Endothelial cell of umbilical vein (primary cell): Measurements from ENCODE around the gene PMFBP1. TPM values are rescaled to one million over a fixed set of nuclear protein-coding genes. Genes with fewer than 3 reads are reported as not detected.

ENCODE experiments used
- BruUV-seq: library from RNA; stranded (reverse); fragments of 400-500 nt; replicated peaks from 2 replicates; lab custom pipeline; 2021; lab: Mats Ljungman, UMichigan
- CTCF ChIA-PET: fragments of 300-600, 350-600 bp; sonication (Branson Sonifier 250); formaldehyde crosslinking; loops from one replicate; lab custom pipeline; 2021; ENCODE audit warnings: antibody characterized with exemption, inconsistent platforms; lab: Charles Lee
- POLR2A ChIA-PET: fragments of 300-600, 350-600 bp; sonication (Branson Sonifier 250); formaldehyde crosslinking; loops from one replicate; lab custom pipeline; 2021; ENCODE audit warnings: antibody characterized with exemption, inconsistent platforms; lab: Charles Lee
- DNase-seq: peaks from one replicate; pipeline ENCODE4 v3.0.0-alpha.2; 2011; ENCODE audit warnings: low read depth, low spot score
- FAIRE-seq: peaks from 2 replicates; lab custom pipeline; 2011; peaks lifted over from hg19 to GRCh38; lab: Jason Lieb, UNC
- H2AFZ ChIP-seq: 2 replicates; pipeline ENCODE4 v1.6.0; 2012; ENCODE audit warnings: low read depth, low read length, control low read depth, inconsistent platforms
- H3K27ac ChIP-seq: 2 replicates; pipeline ENCODE4 v1.5.1; 2011; ENCODE audit warnings: low read depth, mild to moderate bottlenecking, control low read depth, low read length, moderate library complexity; ENCODE audit not compliant: insufficient read depth
- H3K27me3 ChIP-seq, 2 experiments: 2 replicates each; pipeline versions ENCODE4 v1.6.0 to v1.6.1; 2011; ENCODE audit warnings: low read length in 2 of 2, mixed read lengths in 1 of 2; ENCODE audit not compliant: control insufficient read depth in 2 of 2, insufficient read depth in 2 of 2
- H3K36me3 ChIP-seq, 2 experiments: 2 replicates in 1 of 2; 3 replicates in 1 of 2; pipeline ENCODE4 v1.5.1; 2011; ENCODE audit warnings: low read length in 2 of 2, mild to moderate bottlenecking in 1 of 2, moderate library complexity in 1 of 2; ENCODE audit not compliant: control insufficient read depth in 2 of 2, insufficient read depth in 2 of 2; ENCODE audit errors: extremely low read depth in 1 of 2
- H3K4me1 ChIP-seq: 3 replicates; pipeline ENCODE4 v1.5.1; 2011; ENCODE audit warnings: mild to moderate bottlenecking, low read length; ENCODE audit not compliant: control insufficient read depth, insufficient read depth; ENCODE audit errors: extremely low read depth
- H3K4me2 ChIP-seq: 2 replicates; pipeline ENCODE4 v1.6.1; 2011; ENCODE audit warnings: low read length, control low read depth, mixed read lengths; ENCODE audit not compliant: insufficient read depth
- H3K4me3 ChIP-seq, 3 experiments: fragments of 200-600 bp in 1 of 3; sonication (generic), shearing (Covaris generic) in 1 of 3; replicated peaks in 1 of 3; 2 replicates each; pipeline ENCODE4 v1.5.1; 2011 to 2016; ENCODE audit warnings: control low read depth in 3 of 3, low read length in 3 of 3, mild to moderate bottlenecking in 2 of 3, inconsistent platforms in 1 of 3, low read depth in 1 of 3, moderate library complexity in 1 of 3; ENCODE audit not compliant: insufficient read depth in 1 of 3
- H3K79me2 ChIP-seq: 2 replicates; pipeline ENCODE4 v1.6.0; 2012; ENCODE audit warnings: low read length, inconsistent platforms; ENCODE audit not compliant: control insufficient read depth, insufficient read depth
- H3K9ac ChIP-seq: replicated peaks from 2 replicates; pipeline ENCODE3; 2011; ENCODE audit warnings: low read length, control low read depth; ENCODE audit not compliant: insufficient read depth; ENCODE audit errors: extremely low read depth
- H3K9me1 ChIP-seq: replicated peaks from 3 replicates; pipeline ENCODE4 v1.6.0; 2011; ENCODE audit warnings: mild to moderate bottlenecking, low read length; ENCODE audit not compliant: control insufficient read depth, insufficient read depth; ENCODE audit errors: extremely low read depth
- H3K9me3 ChIP-seq: replicated peaks from 2 replicates; pipeline ENCODE4 v1.5.1; 2012; ENCODE audit warnings: low read length, inconsistent platforms; ENCODE audit not compliant: control insufficient read depth, insufficient read depth
- H4K20me1 ChIP-seq: replicated peaks from 2 replicates; pipeline ENCODE3; 2011; ENCODE audit warnings: mild to moderate bottlenecking, low read length; ENCODE audit not compliant: control insufficient read depth, insufficient read depth; ENCODE audit errors: extremely low read depth
- CTCF ChIP-seq, 2 donors: IDR thresholded peaks; 1 replicate in 1 of 2; 2 replicates in 1 of 2; pipeline ENCODE4 v1.5.1; 2011; ENCODE audit warnings: low read length in 2 of 2, mild to moderate bottlenecking in 2 of 2, moderate library complexity in 2 of 2, control low read depth in 1 of 2, inconsistent platforms in 1 of 2, low read depth in 1 of 2; ENCODE audit not compliant: insufficient read depth in 1 of 2; ENCODE audit errors: extremely low read depth in 1 of 2
- EZH2 ChIP-seq: IDR thresholded peaks from 2 replicates; pipeline ENCODE4 v1.6.1; 2012; ENCODE audit warnings: borderline replicate concordance, low read depth, mild to moderate bottlenecking, moderate library complexity, low read length, inconsistent platforms; ENCODE audit not compliant: severe bottlenecking
- FOS ChIP-seq: IDR thresholded peaks from 2 replicates; pipeline ENCODE4 v1.6.1; 2011; ENCODE audit warnings: mild to moderate bottlenecking, low read length, moderate library complexity, borderline replicate concordance; ENCODE audit not compliant: insufficient read depth
- GATA2 ChIP-seq: IDR thresholded peaks from 2 replicates; pipeline ENCODE4 v1.7.0; 2011; ENCODE audit warnings: low read depth, mild to moderate bottlenecking, moderate library complexity, mixed read lengths, low read length; ENCODE audit not compliant: insufficient read length, insufficient read depth
- JUN ChIP-seq: IDR thresholded peaks from 2 replicates; pipeline ENCODE4 v1.6.1; 2011; ENCODE audit warnings: borderline replicate concordance, low read depth; ENCODE audit not compliant: insufficient read length, insufficient read depth
- MYC ChIP-seq: IDR thresholded peaks from one replicate; pipeline ENCODE4 v1.6.1; 2011; ENCODE audit warnings: mild to moderate bottlenecking, low read depth, low read length
- POLR2A ChIP-seq: IDR thresholded peaks from 2 replicates; pipeline ENCODE4 v1.6.1; 2012; ENCODE audit warnings: low read depth, mild to moderate bottlenecking, control low read depth, low read length
- POLR2AphosphoS5 ChIP-seq: IDR thresholded peaks from 2 replicates; pipeline ENCODE4 v1.6.1; 2012; ENCODE audit warnings: low read depth, mild to moderate bottlenecking, control low read depth, low read length, moderate library complexity; ENCODE audit not compliant: insufficient read depth
- dilution Hi-C: fragments of 300-500 bp; cut with MboI; formaldehyde crosslinking; loops from one replicate; pipeline ENCODE4 v1.15.0; 2019; ENCODE audit warnings: low sequenced_read_pairs; ENCODE audit not compliant: extremely low pct_ligation_motif_present
- intact Hi-C: fragments of 100-400 bp; cut with micrococcal nuclease; formaldehyde crosslinking; loops from one replicate; pipeline ENCODE4 v1.10.0; 2022
- polyA plus RNA-seq, 4 experiments: library from polyadenylated mRNA; depleted of rRNA in 3 of 4; stranded (reverse) in 3 of 4; unstranded in 1 of 4; fragments of >200 nt; gene quantifications; 2 replicates each; pipeline versions ENCODE4 v1.2.1 to v1.2.3, GENCODE V29; 2011 to 2012; ENCODE audit warnings: missing spikeins in 1 of 4
- total RNA-seq: library from RNA; stranded (reverse); gene quantifications from 2 replicates; pipeline ENCODE4 v1.2.3, GENCODE V29; 2021
- TF ChIP-seq, protein P1 (sequence below): IDR thresholded peaks from 2 replicates; pipeline ENCODE4 v1.6.1; 2011; ENCODE audit not compliant: insufficient read depth, insufficient read length

PMFBP1 gene
- total and polyA plus RNA-seq, 2 donors (not counting 3 experiments of a cell fraction or from before 2014, with no cell fraction given), result 0.12 to 0.42 TPM

GRCh38 chr16:72159386-72159785, 12.6 kb downstream of the PMFBP1 start:
- FAIRE-seq (no peak), DNase-seq (no peak)
- intact Hi-C loops (no loop called here), dilution Hi-C loops (no loop called here)
- Histone ChIP-seq H3K27ac (no peak overlapping the region), H3K9me3 (no peaks in the 10 kb centered on the region), H3K9me1 (no peaks in the 10 kb centered on the region), H3K4me1 (no peaks in the 10 kb centered on the region), H4K20me1 (no peaks in the 10 kb centered on the region), H3K36me3 (no peaks in the 10 kb centered on the region), H3K27me3 (no peaks in the 10 kb centered on the region), H3K4me2 (no peak overlapping the region), H2AFZ (no peak overlapping the region), H3K4me3 (no peak overlapping the region), H3K9ac (no peak overlapping the region), H3K79me2 (no peaks in the 10 kb centered on the region)
- BruUV-seq, result no TSS peak
- ChIA-PET CTCF (no interaction called here), POLR2A (no interaction called here)
- TF ChIP-seq JUN, result no peak
- no peak for TF ChIP-seq POLR2AphosphoS5
- TF ChIP-seq GATA2, result no peak
- TF ChIP-seq, protein P1, sequence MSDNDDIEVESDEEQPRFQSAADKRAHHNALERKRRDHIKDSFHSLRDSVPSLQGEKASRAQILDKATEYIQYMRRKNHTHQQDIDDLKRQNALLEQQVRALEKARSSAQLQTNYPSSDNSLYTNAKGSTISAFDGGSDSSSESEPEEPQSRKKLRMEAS, result no peak
- no peak for TF ChIP-seq MYC
- TF ChIP-seq EZH2, result no peak
- no peak for TF ChIP-seq POLR2A
- no peak for TF ChIP-seq CTCF (IDR thresholded peaks at IDR 0.05; ENCODE audit: extremely low read depth in 1 of 2, insufficient read depth in 1 of 2, low read depth in 1 of 2, low read length in 2 of 2)
- TF ChIP-seq FOS, result no peak
